ENCODE results near the gene MYOT.
"Not testable (repeated sequence)": the region's sequence is repeated elsewhere in the genome, so short reads cannot be mapped to it uniquely, and the experiment has no call there.

The MYOT gene

GRCh38 chr5:137856916-137857862 lies 10.5 kb upstream of the MYOT start:
- DNase-seq = no peak

GRCh38 chr5:137858223-137858916 lies 9.3 kb upstream of the MYOT start:
- DNase-seq = peak; percentile 95

DNA sequence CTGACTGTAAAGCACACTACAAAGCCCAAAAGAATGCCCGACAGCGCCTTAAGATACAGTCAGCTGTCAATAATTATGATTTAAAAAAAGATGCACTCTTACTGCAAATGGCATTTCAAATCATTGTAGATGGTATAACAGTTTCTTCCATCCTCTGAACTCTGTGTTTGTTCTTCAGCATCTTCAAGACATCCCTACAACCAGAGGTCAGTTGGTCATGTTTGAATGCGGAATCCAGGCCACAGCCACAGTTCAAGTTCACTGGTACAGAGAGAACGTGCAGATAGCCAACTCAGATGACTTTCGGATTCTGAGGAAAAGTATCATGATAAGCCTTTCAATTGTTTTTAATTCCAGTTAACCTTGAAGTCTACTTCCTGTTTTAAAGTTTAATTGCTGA lies 8.7 kb upstream of the MYOT start:
- no peak for DNase-seq

DNA sequence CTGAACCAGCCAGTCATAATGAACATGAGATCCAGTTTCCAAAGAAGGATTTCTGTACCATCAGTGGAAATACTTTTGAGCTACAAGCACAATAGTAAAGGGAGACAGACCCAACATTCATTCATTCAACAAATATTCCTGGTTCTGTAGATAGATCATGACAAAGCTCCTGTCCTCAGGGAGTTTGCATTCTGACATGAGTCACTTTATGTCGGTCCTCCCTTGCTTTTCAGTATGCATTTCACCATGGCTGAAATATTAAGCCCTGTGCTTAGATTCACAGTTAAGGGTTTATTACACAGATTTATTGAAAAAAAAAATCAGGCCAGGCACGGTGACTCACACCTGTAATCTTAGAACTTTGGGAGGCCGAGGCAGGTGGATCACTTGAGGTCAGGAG lies 5.4 kb upstream of the MYOT start:
- DNase-seq = no peak

GRCh38 chr5:137863653-137864052 lies 4.0 kb upstream of the MYOT start:
- DNase-seq = not testable (repeated sequence)

DNA sequence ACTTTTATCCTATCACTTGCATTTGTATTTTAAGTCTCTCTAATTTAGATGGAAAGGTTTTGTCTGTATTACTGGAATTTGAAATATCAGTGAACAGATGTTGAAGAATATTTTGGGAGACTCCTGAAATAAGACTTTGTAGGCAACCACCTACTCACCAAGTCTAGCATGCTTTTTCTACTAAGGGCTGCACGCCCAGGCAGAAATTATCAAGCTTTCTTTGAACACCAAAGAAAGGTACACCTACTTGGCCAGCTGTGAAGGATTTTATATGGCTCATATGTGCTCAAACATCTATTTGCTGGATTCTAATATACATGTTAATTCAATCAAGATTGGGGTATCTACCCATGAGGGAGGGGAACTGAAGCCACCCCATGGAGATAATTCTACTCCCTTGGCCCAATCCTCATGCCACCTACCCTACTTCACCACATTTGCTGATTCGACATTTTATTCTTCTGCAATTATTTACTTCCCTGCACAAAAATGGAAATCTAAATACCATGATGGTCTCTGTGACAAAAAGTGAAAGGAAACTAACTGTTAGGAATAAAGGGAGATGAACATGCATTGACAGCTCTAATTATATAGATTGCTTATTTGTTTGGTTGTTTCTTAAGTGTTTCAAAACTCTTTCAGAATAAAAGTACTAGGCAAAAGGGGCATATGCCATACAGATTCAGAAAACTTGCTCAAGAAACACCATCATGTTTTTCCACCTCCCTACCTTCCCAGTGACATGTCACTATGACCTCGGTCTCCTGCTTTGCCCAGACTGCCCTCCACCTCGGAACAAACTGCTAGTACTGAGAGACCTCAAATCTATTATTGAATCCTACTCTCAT lies 895 bp upstream of the MYOT start:
- DNase-seq = no peak

- DNase-seq = no peak
Observed at GRCh38 chr5:137870647-137871339, 3.1 kb downstream of the MYOT start.

GRCh38 chr5:137871571-137871970 lies 3.9 kb downstream of the MYOT start:
- DNase-seq = no peak

DNA sequence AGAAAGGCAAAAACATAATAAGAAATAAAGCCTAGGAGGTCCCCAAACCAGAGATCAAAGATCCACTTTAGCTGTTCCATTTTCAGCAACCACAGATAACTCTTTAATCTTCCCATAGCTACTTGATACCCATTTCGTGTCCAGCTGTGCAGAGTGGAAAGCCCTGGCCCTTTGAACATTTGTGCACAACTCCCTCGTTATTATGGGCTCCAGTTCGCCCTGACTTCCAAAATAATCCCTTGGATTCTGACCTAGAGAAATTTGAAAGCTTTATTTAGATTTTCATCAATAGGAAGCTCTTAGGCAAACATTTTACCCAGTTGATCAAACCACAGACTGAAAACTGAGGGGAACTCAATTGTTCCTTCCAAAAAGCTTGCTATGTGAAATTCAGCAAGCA lies 4.8 kb downstream of the MYOT start:
- DNase-seq = no peak

DNA sequence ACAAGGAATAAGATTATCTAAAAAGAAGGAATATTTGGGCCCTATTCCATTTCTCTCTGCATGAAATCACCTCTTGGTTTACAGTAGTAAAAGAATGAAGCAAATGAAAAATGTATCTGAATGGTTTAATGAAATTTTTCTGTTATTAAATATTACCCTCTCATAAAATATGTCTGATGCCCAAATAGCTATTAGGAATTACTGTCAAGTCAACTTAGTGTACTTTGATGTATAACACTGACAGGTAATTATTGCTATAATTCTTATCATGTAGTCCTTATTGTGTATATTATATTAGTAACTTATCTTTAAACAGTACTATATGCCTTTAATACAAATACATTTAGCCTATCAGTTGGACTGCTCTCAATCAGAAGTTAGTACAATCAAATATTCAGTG lies 8.4 kb downstream of the MYOT start:
- DNase-seq = no peak

GRCh38 chr5:137880313-137880712 lies 12.7 kb downstream of the MYOT start:
- DNase-seq = no peak

DNA sequence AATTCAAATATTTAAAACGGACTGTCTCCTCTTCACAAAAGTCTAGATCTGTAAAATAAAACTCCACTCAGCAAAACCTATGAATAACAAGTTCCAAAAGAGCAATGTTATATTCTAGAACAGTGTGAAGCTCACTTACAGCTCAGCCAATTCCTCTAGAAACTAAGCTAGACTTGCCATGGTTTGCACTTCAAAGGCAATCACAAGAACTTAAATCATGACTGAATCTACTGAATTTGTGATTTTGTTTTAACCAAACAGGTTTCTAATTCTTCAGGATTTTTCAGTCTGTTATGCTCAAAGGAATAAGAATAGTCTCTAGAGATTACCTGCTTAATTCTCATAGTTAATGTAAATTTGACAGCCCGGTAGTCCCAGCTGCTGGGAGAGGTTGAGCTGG lies 20.2 kb downstream of the MYOT start:
- no peak for DNase-seq

DNA sequence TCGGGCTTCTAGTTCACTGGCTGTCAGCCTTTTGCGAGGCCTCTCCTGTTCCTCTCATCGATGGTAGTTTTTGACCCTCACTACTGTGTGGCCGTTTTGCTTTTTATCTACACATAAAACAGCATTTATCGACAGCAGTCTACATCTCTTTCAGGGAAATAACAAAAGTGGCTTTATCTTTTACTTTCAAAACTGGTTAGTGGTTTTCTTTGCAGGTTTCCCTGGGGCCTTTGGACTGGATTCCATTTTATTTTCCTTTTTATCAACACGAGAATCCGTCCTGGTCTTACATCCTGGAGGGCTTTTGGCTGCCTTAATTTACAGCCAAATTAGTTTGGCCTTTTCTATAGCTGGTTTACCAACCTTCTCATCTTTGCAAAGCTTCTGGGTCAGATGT lies 20.8 kb downstream of the MYOT start:
- no peak for DNase-seq

GRCh38 chr5:137888863-137889759 lies 21.5 kb downstream of the MYOT start, which contains the start of gene PKD2L2:
PKD2L2 (plus strand) TSS chr5:137889457; CDS start chr5:137889492, 35 bp downstream.
- peak; percentile 84 for DNase-seq

- DNase-seq = no peak
Observed at GRCh38 chr5:137890845-137891244, 23.2 kb downstream of the MYOT start.

- no peak for DNase-seq
Observed at GRCh38 chr5:137891849-137892248, 24.2 kb downstream of the MYOT start.

DNA sequence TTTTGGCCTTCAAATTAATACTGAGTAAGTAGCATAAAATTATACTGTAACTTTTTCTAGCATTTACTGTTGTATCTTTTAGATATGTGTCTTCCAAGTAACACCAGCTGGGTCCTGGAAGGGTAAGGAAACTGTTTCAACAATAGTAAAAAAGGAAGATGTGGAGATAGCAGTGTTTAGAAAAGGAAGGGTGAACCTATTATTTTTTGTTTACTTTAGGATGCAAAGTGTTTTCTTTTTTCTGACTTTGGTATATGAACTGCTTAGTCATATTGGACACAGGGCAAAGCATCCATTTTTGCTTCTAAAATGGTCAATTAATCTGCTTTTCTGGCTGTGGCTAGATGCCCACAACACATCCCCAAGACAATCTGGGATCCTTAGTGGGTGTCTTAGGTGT lies 26.9 kb downstream of the MYOT start:
- DNase-seq = no peak

DNA sequence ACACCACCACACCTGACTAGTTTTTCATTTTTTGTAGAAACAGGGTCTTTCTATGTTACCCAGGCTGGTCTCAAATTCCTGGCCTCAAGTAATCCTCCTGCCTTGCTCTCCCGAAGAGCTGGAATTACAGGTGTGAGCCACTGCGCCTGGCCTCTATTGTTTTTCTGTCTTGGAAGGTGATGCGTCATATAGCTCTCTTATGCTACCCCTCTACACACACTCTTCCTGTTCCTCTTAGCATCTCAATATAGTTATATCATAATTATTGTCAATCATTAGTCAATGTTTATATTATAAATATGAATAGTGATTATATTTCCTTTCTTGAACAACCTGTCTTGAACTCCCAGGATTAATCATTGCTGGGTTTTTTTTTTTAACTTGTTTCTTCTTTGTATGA lies 28.9 kb downstream of the MYOT start:
- DNase-seq = no peak

DNA sequence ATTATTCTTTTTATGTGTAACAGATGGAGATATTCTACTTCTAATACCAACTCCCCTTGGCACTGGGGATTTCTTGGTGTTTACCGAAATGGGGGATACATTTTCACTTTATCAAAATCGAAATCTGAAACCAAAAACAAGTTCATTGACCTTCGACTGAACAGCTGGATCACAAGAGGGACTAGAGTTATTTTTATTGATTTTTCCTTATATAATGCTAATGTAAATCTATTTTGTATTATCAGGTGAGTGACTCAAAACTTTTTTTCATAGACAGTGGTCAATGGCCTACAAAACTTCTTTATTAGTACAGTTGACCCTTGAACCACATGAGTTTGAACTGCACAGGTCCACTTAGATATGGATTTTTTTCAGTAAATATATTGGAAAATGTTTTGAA lies 31.8 kb downstream of the MYOT start:
- DNase-seq = no peak

GRCh38 chr5:137901011-137901817 lies 33.6 kb downstream of the MYOT start:
- DNase-seq = peak; percentile 13

All from MV-4-11 (cell line).